DOHH2 (cell line): ENCODE data around the gene COL6A5.

Source experiments
- EZH2phosphoT487 ChIP-seq: fragments of 200-600 bp; sonication (generic); IDR thresholded peaks from 2 replicates; pipeline ENCODE4 v1.6.1; 2017; ENCODE audit warnings: borderline replicate concordance, mild to moderate bottlenecking, antibody characterized with exemption, low read length, moderate library complexity, mixed read lengths
- TF ChIP-seq, protein P1 (sequence below): fragments of 200-600 bp; sonication (generic); IDR thresholded peaks from one replicate; pipeline ENCODE4 v1.5.1; 2014; ENCODE audit warnings: antibody characterized with exemption, mild to moderate bottlenecking, low read depth, low read length; ENCODE audit not compliant: poor library complexity, severe bottlenecking

DNA sequence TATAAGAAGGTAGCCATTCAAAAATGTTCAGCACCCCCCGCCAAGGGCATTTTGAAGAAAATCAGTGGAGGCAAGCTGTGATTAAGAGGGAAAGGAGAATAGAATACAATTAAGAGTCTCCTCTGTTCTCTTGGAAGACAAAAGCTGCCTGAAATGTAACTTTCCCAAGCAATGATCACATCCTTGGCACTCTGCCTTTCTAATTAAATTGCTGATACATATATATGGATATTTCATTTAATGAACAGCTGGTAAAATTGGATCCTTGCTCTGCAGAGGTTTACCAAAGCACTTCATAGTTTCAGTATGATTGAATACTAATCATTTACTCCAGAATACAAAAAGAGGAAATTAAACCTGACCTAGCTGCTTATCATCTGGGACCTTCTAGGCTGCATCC lies 182.0 kb downstream of the COL6A5 start:
- TF ChIP-seq EZH2phosphoT487: no peak
- TF ChIP-seq, protein P1, sequence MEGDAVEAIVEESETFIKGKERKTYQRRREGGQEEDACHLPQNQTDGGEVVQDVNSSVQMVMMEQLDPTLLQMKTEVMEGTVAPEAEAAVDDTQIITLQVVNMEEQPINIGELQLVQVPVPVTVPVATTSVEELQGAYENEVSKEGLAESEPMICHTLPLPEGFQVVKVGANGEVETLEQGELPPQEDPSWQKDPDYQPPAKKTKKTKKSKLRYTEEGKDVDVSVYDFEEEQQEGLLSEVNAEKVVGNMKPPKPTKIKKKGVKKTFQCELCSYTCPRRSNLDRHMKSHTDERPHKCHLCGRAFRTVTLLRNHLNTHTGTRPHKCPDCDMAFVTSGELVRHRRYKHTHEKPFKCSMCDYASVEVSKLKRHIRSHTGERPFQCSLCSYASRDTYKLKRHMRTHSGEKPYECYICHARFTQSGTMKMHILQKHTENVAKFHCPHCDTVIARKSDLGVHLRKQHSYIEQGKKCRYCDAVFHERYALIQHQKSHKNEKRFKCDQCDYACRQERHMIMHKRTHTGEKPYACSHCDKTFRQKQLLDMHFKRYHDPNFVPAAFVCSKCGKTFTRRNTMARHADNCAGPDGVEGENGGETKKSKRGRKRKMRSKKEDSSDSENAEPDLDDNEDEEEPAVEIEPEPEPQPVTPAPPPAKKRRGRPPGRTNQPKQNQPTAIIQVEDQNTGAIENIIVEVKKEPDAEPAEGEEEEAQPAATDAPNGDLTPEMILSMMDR: no peak
